AG20443 (cell line): Measurements from ENCODE around the gene ELAVL1.

Experiments used
- DNase-seq: peaks from one replicate; pipeline ENCODE4 v3.0.0; 2012; ENCODE audit warnings: low spot score, mixed read lengths

The ELAVL1 gene

DNA sequence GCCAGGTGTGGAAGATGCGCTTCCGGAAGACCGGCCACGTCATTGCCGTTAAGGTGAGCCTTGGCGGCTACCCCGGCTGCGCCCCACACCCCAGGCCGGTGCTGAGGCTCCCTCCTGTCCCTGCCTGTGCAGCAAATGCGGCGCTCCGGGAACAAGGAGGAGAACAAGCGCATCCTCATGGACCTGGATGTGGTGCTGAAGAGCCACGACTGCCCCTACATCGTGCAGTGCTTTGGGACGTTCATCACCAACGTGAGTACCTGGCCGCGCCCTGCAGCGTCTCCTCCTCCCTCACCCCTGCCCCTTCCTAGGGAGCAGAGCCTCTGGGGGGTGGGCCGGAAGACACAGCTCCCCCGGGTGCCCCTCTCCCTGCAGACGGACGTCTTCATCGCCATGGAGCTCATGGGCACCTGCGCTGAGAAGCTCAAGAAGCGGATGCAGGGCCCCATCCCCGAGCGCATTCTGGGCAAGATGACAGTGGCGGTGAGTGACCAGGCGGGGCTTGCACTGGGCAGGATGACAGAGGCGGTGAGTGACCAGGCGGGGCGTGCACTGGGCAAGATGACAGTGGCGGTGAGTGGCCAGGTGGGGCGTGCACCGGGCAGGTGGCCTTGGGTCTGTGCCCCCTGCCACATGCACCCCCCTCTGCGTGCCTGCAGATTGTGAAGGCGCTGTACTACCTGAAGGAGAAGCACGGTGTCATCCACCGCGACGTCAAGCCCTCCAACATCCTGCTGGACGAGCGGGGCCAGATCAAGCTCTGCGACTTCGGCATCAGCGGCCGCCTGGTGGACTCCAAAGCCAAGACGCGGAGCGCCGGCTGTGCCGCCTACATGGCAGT, 94.9 kb downstream of the ELAVL1 start:
- no peak for DNase-seq

- DNase-seq, result no peak
Measured at GRCh38 chr19:7909471-7910067, 95.9 kb downstream of the ELAVL1 start.

GRCh38 chr19:7908742-7909461, 96.5 kb downstream of the ELAVL1 start:
- no peak for DNase-seq
